C4-2B (cell line): ENCODE results near the gene PTCSC3.

ENCODE experiments used
- H3K27ac ChIP-seq: fragments of 450-650 bp; 2 replicates; pipeline ENCODE4 v1.5.1; 2017
- ZFX ChIP-seq: fragments of 450-650 bp; IDR thresholded peaks from 2 replicates; pipeline ENCODE4 v1.6.1; 2017
- TF ChIP-seq, protein P1 (sequence below): fragments of 450-650 bp; conservative IDR thresholded peaks from 2 replicates; pipeline ENCODE4 v1.5.1; 2017; ENCODE audit warnings: mild to moderate bottlenecking

PTCSC3 gene

DNA sequence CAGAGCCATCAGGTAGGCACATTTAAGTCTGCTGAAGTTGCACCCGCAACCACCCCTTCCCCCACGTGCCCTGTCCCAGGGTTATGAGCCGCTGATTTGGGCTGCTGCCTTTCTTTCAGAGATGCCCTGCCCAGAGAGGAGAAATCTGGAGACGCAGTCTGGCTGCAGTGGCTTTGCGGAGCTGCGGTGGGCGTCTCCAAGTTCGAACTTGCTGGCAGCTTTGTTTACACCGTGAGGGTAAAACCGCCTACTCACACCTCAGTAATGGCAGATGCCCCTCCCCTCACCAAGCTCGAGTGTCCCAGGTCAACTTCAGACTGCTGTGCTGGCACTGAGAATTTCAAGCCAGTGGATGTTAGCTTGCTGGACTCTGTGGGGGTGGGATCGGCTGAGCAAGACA, 14.7 kb downstream of the PTCSC3 start:
- TF ChIP-seq ZFX, result no peak
- TF ChIP-seq, protein P1, sequence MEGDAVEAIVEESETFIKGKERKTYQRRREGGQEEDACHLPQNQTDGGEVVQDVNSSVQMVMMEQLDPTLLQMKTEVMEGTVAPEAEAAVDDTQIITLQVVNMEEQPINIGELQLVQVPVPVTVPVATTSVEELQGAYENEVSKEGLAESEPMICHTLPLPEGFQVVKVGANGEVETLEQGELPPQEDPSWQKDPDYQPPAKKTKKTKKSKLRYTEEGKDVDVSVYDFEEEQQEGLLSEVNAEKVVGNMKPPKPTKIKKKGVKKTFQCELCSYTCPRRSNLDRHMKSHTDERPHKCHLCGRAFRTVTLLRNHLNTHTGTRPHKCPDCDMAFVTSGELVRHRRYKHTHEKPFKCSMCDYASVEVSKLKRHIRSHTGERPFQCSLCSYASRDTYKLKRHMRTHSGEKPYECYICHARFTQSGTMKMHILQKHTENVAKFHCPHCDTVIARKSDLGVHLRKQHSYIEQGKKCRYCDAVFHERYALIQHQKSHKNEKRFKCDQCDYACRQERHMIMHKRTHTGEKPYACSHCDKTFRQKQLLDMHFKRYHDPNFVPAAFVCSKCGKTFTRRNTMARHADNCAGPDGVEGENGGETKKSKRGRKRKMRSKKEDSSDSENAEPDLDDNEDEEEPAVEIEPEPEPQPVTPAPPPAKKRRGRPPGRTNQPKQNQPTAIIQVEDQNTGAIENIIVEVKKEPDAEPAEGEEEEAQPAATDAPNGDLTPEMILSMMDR, result no peak
- no peak overlapping the region for H3K27ac ChIP-seq

DNA sequence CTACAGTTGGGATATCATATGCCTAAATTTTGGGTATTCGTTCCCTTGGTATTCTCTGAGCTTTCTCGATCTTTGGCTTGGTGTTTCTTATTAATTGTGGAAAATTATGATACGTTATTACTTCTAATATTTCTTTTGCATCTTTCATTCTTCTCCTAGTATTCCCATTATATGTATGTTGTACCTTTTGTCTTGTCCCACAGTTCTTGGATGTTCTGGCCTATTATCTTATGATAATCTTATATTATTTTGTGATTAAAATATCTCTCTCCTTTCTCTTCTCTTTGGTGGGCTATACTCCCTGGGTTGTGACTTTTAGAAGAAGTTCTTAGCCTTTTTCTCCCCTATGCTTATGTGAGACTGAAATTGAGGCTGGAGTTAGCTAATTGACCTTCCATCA, 25.2 kb downstream of the PTCSC3 start:
- no peak overlapping the region for H3K27ac ChIP-seq
- TF ChIP-seq ZFX, result no peak
- TF ChIP-seq, protein P1, result no peak

DNA sequence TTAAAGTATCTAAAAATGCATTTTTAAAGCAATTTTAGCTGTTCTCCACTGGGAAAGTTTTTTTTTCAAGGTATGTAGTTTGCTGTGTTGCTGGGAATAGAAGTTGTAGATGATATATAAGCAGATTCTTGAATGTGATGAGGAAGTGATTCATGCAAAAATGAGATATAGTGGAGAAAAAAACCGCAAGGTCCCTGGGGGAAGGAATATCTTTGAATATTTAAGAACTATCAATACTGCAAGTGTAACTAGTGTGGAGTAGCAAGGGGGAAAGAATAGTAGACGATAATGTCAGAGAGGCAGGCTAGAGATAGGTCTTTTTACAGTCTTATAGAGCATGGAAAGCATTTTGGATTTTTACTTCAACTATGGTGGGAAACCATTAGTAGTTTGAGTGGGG, 42.5 kb downstream of the PTCSC3 start:
- no peak for TF ChIP-seq ZFX
- TF ChIP-seq, protein P1, result no peak
- no peak overlapping the region for H3K27ac ChIP-seq

DNA sequence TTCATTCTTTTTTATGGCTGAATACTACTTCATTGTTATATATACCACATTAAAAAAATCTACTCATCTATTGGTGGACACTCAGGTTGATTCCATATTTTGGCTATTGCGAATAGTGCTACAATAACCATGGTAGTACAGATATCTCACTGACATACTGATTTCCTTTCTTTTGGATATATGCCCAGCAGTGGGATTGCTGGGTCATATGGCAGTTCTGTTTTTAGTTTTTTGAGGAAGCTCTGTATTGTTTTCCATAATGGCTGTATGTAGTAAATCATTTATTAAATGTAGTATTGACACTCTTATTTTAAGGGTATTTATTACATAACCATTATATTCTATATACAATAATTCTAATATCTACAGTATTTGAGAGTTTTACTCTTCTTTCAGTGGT, 43.7 kb downstream of the PTCSC3 start:
- H3K27ac ChIP-seq, result no peak overlapping the region
- TF ChIP-seq, protein P1, result no peak
- no peak for TF ChIP-seq ZFX

DNA sequence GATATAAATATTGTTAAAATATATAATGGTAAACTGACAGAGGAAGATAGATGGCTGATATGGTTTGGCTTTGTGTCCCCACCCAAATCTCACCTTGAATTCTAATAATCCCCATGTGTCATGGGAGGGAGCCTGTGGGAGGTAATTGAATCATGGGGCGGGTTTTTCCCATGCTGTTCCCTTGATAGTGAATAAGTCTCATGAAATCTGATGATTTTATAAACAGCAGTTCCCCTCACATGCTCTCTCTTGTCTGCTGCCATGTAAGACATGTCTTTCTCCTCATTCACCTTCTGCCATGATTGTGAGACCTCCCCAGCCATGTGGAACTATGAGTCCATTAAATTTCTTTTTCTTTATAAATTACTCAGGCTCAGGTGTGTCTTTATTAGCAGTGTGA, 46.3 kb downstream of the PTCSC3 start:
- TF ChIP-seq, protein P1, result no peak
- no peak for TF ChIP-seq ZFX
- no peak overlapping the region for H3K27ac ChIP-seq

DNA sequence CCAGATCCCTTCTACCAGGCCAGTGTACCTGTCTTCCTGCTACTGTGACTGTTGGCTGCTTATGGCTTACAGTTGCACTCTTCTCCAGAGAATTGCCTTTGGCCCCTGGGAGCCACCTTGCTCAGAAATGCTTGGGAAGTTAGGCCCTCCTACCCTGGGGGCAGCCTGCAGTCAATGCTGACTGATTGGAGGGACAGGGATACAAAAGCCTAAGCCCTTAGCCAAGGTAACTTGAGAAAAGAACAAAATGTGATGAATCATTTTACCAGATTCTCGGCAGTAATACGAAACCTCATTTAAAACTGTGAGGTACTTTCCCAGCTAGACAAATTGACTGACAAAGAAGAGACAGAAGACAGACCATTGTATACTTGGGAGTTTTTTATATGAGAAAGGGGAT, 47.3 kb downstream of the PTCSC3 start:
- no peak for TF ChIP-seq ZFX
- TF ChIP-seq, protein P1, result no peak
- no peak overlapping the region for H3K27ac ChIP-seq

DNA sequence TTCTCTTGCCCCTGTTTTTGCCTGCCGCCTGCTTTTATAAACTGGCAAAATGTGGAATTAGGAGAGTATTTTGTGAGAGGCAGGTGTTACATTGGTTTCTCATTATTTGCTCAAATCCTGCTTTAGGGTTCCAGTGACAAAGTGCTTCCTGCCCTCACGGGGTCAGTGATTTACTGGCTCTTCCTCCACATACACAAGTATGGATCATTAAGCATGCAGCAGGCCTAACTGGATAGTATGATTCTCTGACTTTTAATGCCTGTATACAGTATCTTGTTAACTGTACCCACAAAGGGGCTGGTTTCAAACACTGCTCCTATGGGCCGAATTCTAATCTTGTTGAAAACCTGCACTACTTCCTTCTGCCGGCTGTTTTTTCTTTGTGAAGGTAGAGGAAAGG, 63.2 kb downstream of the PTCSC3 start:
- no peak overlapping the region for H3K27ac ChIP-seq
- TF ChIP-seq, protein P1, result no peak
- no peak for TF ChIP-seq ZFX
